PC-3 (cell line): Measurements from ENCODE around the gene PID1.

Source experiments
- CTCF ChIP-seq: fragments of 300-600 bp; sonication (generic); conservative IDR thresholded peaks from 2 replicates; pipeline ENCODE4 v1.5.1; 2017; ENCODE audit warnings: antibody characterized with exemption, low read depth, mild to moderate bottlenecking, low read length
- EZH2 ChIP-seq: fragments of 300-600 bp; sonication (generic); IDR thresholded peaks from one replicate; pipeline ENCODE4 v1.6.1; 2017; ENCODE audit warnings: antibody characterized with exemption, mild to moderate bottlenecking, low read length; ENCODE audit not compliant: unreplicated experiment

GRCh38 chr2:229301237-229301636 lies 30.1 kb upstream of the PID1 start:
- no peak for TF ChIP-seq CTCF
- TF ChIP-seq EZH2 = no peak
